GM10248 (cell line): ENCODE measurements around the gene TMPRSS2.

ENCODE experiments used
- CTCF ChIA-PET: fragments of 300-600 bp; sonication (Branson Sonifier 250); formaldehyde crosslinking; extraction: SDS; loops from one replicate; lab custom pipeline; 2021; ENCODE audit warnings: antibody characterized with exemption; lab: Yijun Ruan, JAX
- POLR2A ChIA-PET: fragments of 350-650 bp; sonication (Branson Sonifier 250); formaldehyde crosslinking; extraction: SDS; loops from one replicate; lab custom pipeline; 2020; ENCODE audit warnings: antibody characterized with exemption; lab: Yijun Ruan, JAX
- DNase-seq: peaks from one replicate; pipeline ENCODE4 v3.0.0; 2012; ENCODE audit errors: extremely low spot score
- TF ChIP-seq, protein P1 (sequence below): IDR thresholded peaks from 2 replicates; pipeline ENCODE4 v1.5.1; 2012; ENCODE audit warnings: mild to moderate bottlenecking, low read depth; ENCODE audit errors: extremely low read depth, missing control alignments, control extremely low read depth

The TMPRSS2 gene

DNA sequence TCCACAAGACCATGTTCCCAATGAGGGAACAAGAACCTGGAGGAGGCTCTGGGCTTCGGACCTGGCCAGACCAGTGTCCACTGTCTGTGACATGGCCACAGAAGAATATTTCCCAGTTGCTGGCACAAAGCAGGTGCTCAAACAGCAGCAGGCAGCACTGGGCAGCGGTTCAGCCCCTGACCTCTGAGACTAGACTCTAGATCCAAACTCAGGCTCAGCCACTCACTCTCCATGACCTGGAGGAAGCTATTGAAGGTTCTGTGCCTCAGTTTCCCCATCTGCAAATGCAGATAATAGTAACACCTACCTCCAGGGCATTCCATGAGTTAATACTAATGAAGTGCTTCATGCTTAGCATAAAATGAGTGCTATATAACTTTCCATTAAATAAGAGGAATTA, 8.0 kb downstream of the TMPRSS2 start:
- TF ChIP-seq, protein P1, sequence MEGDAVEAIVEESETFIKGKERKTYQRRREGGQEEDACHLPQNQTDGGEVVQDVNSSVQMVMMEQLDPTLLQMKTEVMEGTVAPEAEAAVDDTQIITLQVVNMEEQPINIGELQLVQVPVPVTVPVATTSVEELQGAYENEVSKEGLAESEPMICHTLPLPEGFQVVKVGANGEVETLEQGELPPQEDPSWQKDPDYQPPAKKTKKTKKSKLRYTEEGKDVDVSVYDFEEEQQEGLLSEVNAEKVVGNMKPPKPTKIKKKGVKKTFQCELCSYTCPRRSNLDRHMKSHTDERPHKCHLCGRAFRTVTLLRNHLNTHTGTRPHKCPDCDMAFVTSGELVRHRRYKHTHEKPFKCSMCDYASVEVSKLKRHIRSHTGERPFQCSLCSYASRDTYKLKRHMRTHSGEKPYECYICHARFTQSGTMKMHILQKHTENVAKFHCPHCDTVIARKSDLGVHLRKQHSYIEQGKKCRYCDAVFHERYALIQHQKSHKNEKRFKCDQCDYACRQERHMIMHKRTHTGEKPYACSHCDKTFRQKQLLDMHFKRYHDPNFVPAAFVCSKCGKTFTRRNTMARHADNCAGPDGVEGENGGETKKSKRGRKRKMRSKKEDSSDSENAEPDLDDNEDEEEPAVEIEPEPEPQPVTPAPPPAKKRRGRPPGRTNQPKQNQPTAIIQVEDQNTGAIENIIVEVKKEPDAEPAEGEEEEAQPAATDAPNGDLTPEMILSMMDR, result no peak
- POLR2A ChIA-PET, result no interaction called here

DNA sequence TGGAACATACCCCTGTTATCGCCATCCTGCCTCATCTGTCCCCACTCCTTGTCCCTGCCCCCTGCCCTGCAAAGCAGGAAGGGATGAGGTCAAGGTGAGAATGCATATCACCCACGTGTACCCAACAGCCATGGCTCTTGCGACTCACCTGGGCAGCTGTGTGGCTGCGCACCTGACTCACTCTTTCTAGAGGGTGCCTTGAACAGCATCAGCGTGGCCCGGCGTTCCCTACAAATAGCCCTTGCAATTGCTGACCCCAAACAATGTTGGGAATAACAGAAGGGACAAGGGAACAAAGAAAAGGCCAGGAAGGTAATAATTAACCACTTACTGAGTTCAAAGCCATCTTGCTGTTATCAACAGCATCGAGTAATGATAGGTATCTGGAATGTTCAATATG, 10.2 kb downstream of the TMPRSS2 start:
- ChIA-PET CTCF (no interaction called here), POLR2A (no interaction called here)
- TF ChIP-seq, protein P1, result no peak
- DNase-seq, result no peak

More for the DNA sequence above, 8.0 kb downstream of the TMPRSS2 start:
- no peak for DNase-seq
- CTCF ChIA-PET, result interaction anchor here (1.7 kb wide), 1 partner anchor 49 kb away, joined by 4 read pairs; no protein-coding TSS in a partner anchor

DNA sequence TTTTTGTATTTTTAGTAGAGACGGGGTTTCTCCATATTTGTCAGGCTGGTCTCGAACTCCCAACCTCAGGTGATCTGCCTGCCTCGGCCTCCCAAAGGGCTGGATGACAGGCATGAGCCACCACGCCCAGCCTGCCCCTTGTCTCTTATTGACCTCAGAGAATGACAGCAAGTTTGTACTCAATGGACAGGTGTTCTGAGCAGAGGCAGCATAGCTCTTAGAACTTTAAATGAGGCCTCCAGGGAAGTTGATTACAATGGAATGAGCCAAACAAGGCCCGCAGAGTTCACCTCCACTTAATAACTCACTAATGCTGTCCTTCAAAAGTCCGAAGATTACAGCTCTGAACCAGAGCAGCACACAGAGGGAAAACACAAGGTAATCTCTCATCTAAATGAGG, 10.9 kb downstream of the TMPRSS2 start:
- TF ChIP-seq, protein P1, result no peak
- no peak for DNase-seq
- CTCF ChIA-PET, result no interaction called here
- POLR2A ChIA-PET, result no interaction called here

DNA sequence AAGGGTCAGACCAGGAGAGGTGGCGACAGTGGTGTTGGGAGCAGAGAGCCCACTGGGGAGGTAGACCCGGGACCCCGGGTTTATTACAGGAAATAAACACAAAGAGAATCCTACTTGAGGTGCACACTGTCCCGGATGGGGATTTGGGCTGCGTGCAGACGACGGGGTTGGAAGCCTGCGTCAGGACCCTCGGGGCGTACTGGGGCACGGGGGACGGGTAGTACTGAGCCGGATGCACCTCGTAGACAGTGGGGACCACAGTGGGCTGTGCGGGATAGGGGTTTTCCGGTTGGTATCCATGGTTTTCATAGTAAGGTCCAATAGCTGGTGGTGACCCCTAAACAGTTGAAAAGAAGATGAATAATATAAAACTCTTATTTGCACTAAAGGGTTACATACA, 13.7 kb downstream of the TMPRSS2 start:
- ChIA-PET POLR2A (no interaction called here), CTCF (no interaction called here)
- no peak for DNase-seq
- TF ChIP-seq, protein P1, result no peak

DNA sequence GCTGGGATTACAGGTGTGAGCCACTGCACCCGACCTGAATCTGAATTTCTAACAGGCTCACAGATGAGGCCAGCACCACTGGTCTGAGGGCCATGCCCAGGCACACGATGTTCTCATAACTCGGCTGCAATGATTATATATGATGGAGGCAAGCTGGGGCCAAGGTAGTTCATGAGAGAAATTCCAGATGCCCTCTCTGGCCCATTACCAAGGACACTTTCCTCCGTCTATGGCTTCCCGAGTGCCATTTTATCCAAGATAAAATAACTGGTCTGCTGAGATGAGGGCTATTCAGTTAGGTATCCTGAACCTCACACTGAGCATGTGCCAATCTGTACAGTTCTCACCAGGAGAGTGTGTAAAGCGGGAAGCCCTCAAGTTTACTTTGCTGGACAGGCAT, 16.5 kb downstream of the TMPRSS2 start:
- POLR2A ChIA-PET, result no interaction called here
- TF ChIP-seq, protein P1, result no peak
- no peak for DNase-seq
- CTCF ChIA-PET, result interaction anchor here (1.2 kb wide), 1 partner anchor 9 kb away, joined by 6 read pairs; no protein-coding TSS in a partner anchor

DNA sequence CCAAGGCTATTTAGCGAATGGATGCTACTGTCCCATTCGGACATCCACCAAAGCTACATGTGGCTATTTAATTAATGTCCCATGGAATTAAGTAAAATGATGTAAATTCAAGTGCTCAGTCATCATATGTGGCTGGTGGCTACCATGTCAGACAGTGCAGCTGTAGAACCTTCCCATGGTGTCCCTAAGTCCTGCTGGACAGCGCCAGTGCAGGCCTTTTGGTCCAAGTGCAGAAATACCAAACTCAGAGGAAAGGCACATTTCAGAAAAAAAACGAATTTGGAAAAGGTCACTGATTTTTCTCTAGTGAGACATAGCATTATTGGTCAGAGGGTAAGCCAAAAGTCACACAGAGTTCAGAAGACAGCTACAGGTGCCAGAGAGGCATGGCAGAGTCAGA, 17.6 kb downstream of the TMPRSS2 start:
- DNase-seq, result no peak
- TF ChIP-seq, protein P1, result no peak
- ChIA-PET CTCF (no interaction called here), POLR2A (no interaction called here)

DNA sequence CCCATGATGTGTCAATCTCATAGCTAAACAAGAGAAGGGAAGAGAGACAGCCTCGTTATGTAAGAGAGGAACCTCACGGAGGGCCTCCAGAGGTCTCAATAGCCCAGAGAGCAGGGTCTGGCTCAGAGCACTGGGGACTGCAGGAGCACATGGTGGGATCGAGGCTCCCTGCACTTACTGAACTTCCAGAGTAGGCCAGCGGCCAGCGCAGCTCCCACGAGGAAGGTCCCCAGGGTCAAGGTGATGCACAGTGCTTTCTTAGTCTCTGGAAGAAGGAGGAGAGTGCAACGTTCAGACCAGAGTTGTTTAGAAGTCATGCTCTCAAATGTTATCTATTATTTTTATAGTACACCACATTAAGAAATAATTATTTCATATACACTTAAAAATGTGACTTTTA, 18.6 kb downstream of the TMPRSS2 start:
- POLR2A ChIA-PET, result no interaction called here
- no peak for DNase-seq
- TF ChIP-seq, protein P1, result no peak
- CTCF ChIA-PET, result no interaction called here
